ENCODE measurements around the gene STAM2.
"Not testable (repeated sequence)": the region's sequence is repeated elsewhere in the genome, so short reads cannot be mapped to it uniquely, and the experiment has no call there.

Gene STAM2

GRCh38 chr2:152169158-152169557 lies 6.4 kb downstream of the STAM2 start:
- not testable (repeated sequence) for H3K9ac ChIP-seq (ENCODE audit: low read length); H3K4me3 ChIP-seq (ENCODE audit: low read depth in 1 of 2, low read length in 2 of 2); H3K27ac ChIP-seq (ENCODE audit: low read depth, low read length); H3K9me3 ChIP-seq (ENCODE audit: low read length); H3K36me3 ChIP-seq (ENCODE audit: insufficient read depth, low read length); H3K27me3 ChIP-seq (ENCODE audit: control insufficient read depth in 1 of 2, insufficient read depth in 2 of 2, low read length in 2 of 2)
- H3K4me1 ChIP-seq (ENCODE audit: insufficient read depth, low read length), result peaks cover 35% of the 10 kb centered on the region

GRCh38 chr2:152167470-152167869 lies 8.1 kb downstream of the STAM2 start:
- H3K36me3 ChIP-seq (ENCODE audit: insufficient read depth, low read length); H3K27ac ChIP-seq (ENCODE audit: low read depth, low read length): not testable (repeated sequence)
- H3K4me1 ChIP-seq (ENCODE audit: insufficient read depth, low read length), result peaks cover 28% of the 10 kb centered on the region

GRCh38 chr2:152167065-152167464 lies 8.5 kb downstream of the STAM2 start:
- no peaks in the 10 kb centered on the region for H3K36me3 ChIP-seq (ENCODE audit: insufficient read depth, low read length)
- no peaks in the 10 kb centered on the region for H3K9me3 ChIP-seq (ENCODE audit: low read length)
- no peak overlapping the region for H3K4me3 ChIP-seq (ENCODE audit: low read depth in 1 of 2, low read length in 2 of 2)
- no peaks in the 10 kb centered on the region for H3K27me3 ChIP-seq (ENCODE audit: control insufficient read depth in 1 of 2, insufficient read depth in 2 of 2, low read length in 2 of 2)
- peaks cover 24% of the 10 kb centered on the region for H3K4me1 ChIP-seq (ENCODE audit: insufficient read depth, low read length)
- H3K9ac ChIP-seq (ENCODE audit: low read length), result no peak overlapping the region
- H3K27ac ChIP-seq (ENCODE audit: low read depth, low read length), result no peak overlapping the region

More at GRCh38 chr2:152167470-152167869, 8.1 kb downstream of the STAM2 start:
- H3K4me3 ChIP-seq (ENCODE audit: low read depth in 1 of 2, low read length in 2 of 2); H3K27me3 ChIP-seq (ENCODE audit: control insufficient read depth in 1 of 2, insufficient read depth in 2 of 2, low read length in 2 of 2); H3K9ac ChIP-seq (ENCODE audit: low read length); H3K9me3 ChIP-seq (ENCODE audit: low read length): not testable (repeated sequence)

- Histone ChIP-seq H3K4me1 (ENCODE audit: insufficient read depth, low read length) (peaks cover 20% of the 10 kb centered on the region), H3K9me3 (ENCODE audit: low read length) (no peaks in the 10 kb centered on the region), H3K4me3 (ENCODE audit: low read depth in 1 of 2, low read length in 2 of 2) (no peak overlapping the region), H3K36me3 (ENCODE audit: insufficient read depth, low read length) (no peaks in the 10 kb centered on the region), H3K27ac (ENCODE audit: low read depth, low read length) (no peak overlapping the region), H3K9ac (ENCODE audit: low read length) (no peak overlapping the region), H3K27me3 (ENCODE audit: control insufficient read depth in 1 of 2, insufficient read depth in 2 of 2, low read length in 2 of 2) (no peaks in the 10 kb centered on the region)
Measured at GRCh38 chr2:152166633-152167032, 8.9 kb downstream of the STAM2 start.

- Histone ChIP-seq H3K9me3 (ENCODE audit: low read length) (no peaks in the 10 kb centered on the region), H3K36me3 (ENCODE audit: insufficient read depth, low read length) (no peaks in the 10 kb centered on the region), H3K9ac (ENCODE audit: low read length) (no peak overlapping the region), H3K27me3 (ENCODE audit: control insufficient read depth in 1 of 2, insufficient read depth in 2 of 2, low read length in 2 of 2) (no peaks in the 10 kb centered on the region), H3K4me1 (ENCODE audit: insufficient read depth, low read length) (peaks cover 18% of the 10 kb centered on the region), H3K27ac (ENCODE audit: low read depth, low read length) (no peak overlapping the region), H3K4me3 (ENCODE audit: low read depth in 1 of 2, low read length in 2 of 2) (no peak overlapping the region)
Measured at GRCh38 chr2:152165780-152166179, 9.8 kb downstream of the STAM2 start.

- Histone ChIP-seq H3K36me3 (ENCODE audit: insufficient read depth, low read length) (no peaks in the 10 kb centered on the region), H3K9ac (ENCODE audit: low read length) (no peak overlapping the region), H3K27ac (ENCODE audit: low read depth, low read length) (no peak overlapping the region), H3K9me3 (ENCODE audit: low read length) (no peaks in the 10 kb centered on the region), H3K4me1 (ENCODE audit: insufficient read depth, low read length) (peaks cover 18% of the 10 kb centered on the region), H3K27me3 (ENCODE audit: control insufficient read depth in 1 of 2, insufficient read depth in 2 of 2, low read length in 2 of 2) (no peaks in the 10 kb centered on the region), H3K4me3 (ENCODE audit: low read depth in 1 of 2, low read length in 2 of 2) (no peak overlapping the region)
Measured at GRCh38 chr2:152165306-152165705, 10.3 kb downstream of the STAM2 start.

GRCh38 chr2:152163669-152164068 lies 11.9 kb downstream of the STAM2 start:
- peaks cover 18% of the 10 kb centered on the region for H3K4me1 ChIP-seq (ENCODE audit: insufficient read depth, low read length)
- not testable (repeated sequence) for H3K36me3 ChIP-seq (ENCODE audit: insufficient read depth, low read length); H3K9me3 ChIP-seq (ENCODE audit: low read length); H3K4me3 ChIP-seq (ENCODE audit: low read depth in 1 of 2, low read length in 2 of 2); H3K27ac ChIP-seq (ENCODE audit: low read depth, low read length); H3K9ac ChIP-seq (ENCODE audit: low read length); H3K27me3 ChIP-seq (ENCODE audit: control insufficient read depth in 1 of 2, insufficient read depth in 2 of 2, low read length in 2 of 2)

GRCh38 chr2:152162141-152162540 lies 13.4 kb downstream of the STAM2 start:
- no peak overlapping the region for H3K27ac ChIP-seq (ENCODE audit: low read depth, low read length)
- no peak overlapping the region for H3K9ac ChIP-seq (ENCODE audit: low read length)
- peaks cover 15% of the 10 kb centered on the region for H3K4me1 ChIP-seq (ENCODE audit: insufficient read depth, low read length)
- no peaks in the 10 kb centered on the region for H3K27me3 ChIP-seq (ENCODE audit: control insufficient read depth in 1 of 2, insufficient read depth in 2 of 2, low read length in 2 of 2)
- H3K9me3 ChIP-seq (ENCODE audit: low read length), result no peaks in the 10 kb centered on the region
- H3K36me3 ChIP-seq (ENCODE audit: insufficient read depth, low read length), result no peaks in the 10 kb centered on the region
- no peak overlapping the region for H3K4me3 ChIP-seq (ENCODE audit: low read depth in 1 of 2, low read length in 2 of 2)

GRCh38 chr2:152161598-152161997 lies 14.0 kb downstream of the STAM2 start:
- Histone ChIP-seq H3K27me3 (ENCODE audit: control insufficient read depth in 1 of 2, insufficient read depth in 2 of 2, low read length in 2 of 2) (no peaks in the 10 kb centered on the region), H3K9ac (ENCODE audit: low read length) (no peak overlapping the region), H3K36me3 (ENCODE audit: insufficient read depth, low read length) (no peaks in the 10 kb centered on the region), H3K4me3 (ENCODE audit: low read depth in 1 of 2, low read length in 2 of 2) (no peak overlapping the region), H3K9me3 (ENCODE audit: low read length) (no peaks in the 10 kb centered on the region), H3K4me1 (ENCODE audit: insufficient read depth, low read length) (peaks cover 10% of the 10 kb centered on the region), H3K27ac (ENCODE audit: low read depth, low read length) (no peak overlapping the region)

- not testable (repeated sequence) for H3K36me3 ChIP-seq (ENCODE audit: insufficient read depth, low read length); H3K4me3 ChIP-seq (ENCODE audit: low read depth in 1 of 2, low read length in 2 of 2); H3K9me3 ChIP-seq (ENCODE audit: low read length); H3K27ac ChIP-seq (ENCODE audit: low read depth, low read length); H3K4me1 ChIP-seq (ENCODE audit: insufficient read depth, low read length); H3K9ac ChIP-seq (ENCODE audit: low read length); H3K27me3 ChIP-seq (ENCODE audit: control insufficient read depth in 1 of 2, insufficient read depth in 2 of 2, low read length in 2 of 2)
Measured at GRCh38 chr2:152160378-152160777, 15.2 kb downstream of the STAM2 start.

- H3K4me3 ChIP-seq (ENCODE audit: low read depth in 1 of 2, low read length in 2 of 2), result no peak overlapping the region
- peaks cover 7% of the 10 kb centered on the region for H3K4me1 ChIP-seq (ENCODE audit: insufficient read depth, low read length)
- H3K27me3 ChIP-seq (ENCODE audit: control insufficient read depth in 1 of 2, insufficient read depth in 2 of 2, low read length in 2 of 2), result no peaks in the 10 kb centered on the region
- no peak overlapping the region for H3K9ac ChIP-seq (ENCODE audit: low read length)
- no peak overlapping the region for H3K27ac ChIP-seq (ENCODE audit: low read depth, low read length)
- no peaks in the 10 kb centered on the region for H3K36me3 ChIP-seq (ENCODE audit: insufficient read depth, low read length)
- no peaks in the 10 kb centered on the region for H3K9me3 ChIP-seq (ENCODE audit: low read length)
Measured at GRCh38 chr2:152157253-152157652, 18.3 kb downstream of the STAM2 start.

- H3K27me3 ChIP-seq (ENCODE audit: control insufficient read depth in 1 of 2, insufficient read depth in 2 of 2, low read length in 2 of 2), result no peaks in the 10 kb centered on the region
- H3K4me1 ChIP-seq (ENCODE audit: insufficient read depth, low read length), result peaks cover 7% of the 10 kb centered on the region
- H3K27ac ChIP-seq (ENCODE audit: low read depth, low read length), result no peak overlapping the region
- no peak overlapping the region for H3K4me3 ChIP-seq (ENCODE audit: low read depth in 1 of 2, low read length in 2 of 2)
- no peak overlapping the region for H3K9ac ChIP-seq (ENCODE audit: low read length)
- H3K36me3 ChIP-seq (ENCODE audit: insufficient read depth, low read length), result no peaks in the 10 kb centered on the region
- no peaks in the 10 kb centered on the region for H3K9me3 ChIP-seq (ENCODE audit: low read length)
Measured at GRCh38 chr2:152155209-152155608, 20.4 kb downstream of the STAM2 start.
